ENCODE results near the gene DGKK.

DGKK gene

GRCh38 chrX:50470103-50471031, at the start of gene DGKK:
DGKK (minus strand) TSS chrX:50470825; CDS start chrX:50470678, 147 bp downstream.
- peak; percentile 2 for DNase-seq

DNA sequence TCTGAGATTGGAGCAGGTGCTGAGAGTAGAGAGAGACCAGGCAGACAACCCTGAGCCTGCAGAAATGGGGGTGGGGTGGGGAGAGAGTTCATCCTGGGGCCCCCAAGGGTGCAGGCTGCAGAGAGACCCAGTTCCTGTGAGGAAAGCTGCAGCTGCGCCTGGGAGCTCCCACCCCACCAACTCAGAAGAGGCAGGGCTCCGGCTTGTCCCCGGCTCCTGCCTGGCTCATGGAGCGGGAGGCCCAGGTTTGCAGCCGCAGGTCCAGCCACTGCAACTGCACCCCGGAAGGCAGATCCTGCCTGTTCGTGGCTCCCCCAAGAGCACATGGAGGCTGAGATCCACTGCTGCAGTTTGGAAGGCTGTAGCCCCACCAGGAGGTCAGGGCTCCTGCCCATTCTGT, 44.2 kb upstream of the DGKK start:
- DNase-seq: no peak

- DNase-seq: no peak
Measured at GRCh38 chrX:50497114-50497513, 26.5 kb upstream of the DGKK start.

GRCh38 chrX:50495616-50496015, 25.0 kb upstream of the DGKK start:
- DNase-seq: no peak

GRCh38 chrX:50492720-50493119, 22.1 kb upstream of the DGKK start:
- no peak for DNase-seq

DNA sequence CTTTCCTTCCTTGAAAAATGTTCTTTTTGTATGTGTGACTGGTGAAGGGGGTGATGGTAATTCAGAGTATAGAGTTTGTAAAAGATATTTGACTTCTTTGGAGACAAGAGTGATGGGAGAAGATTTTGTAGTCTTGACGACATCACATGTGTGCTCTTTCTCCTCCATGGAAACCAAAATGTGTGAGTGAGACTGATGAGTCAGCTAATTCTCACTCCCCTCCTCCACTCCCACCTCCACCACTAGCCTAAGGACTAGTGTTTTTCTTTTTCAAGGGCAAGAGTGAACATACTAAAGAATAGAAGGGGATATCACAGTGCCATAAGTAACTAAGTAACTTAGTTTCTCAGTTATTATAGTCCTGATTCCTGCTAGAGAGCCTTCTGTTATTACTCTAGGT, 14.0 kb upstream of the DGKK start:
- DNase-seq: no peak

GRCh38 chrX:50483283-50483682, 12.7 kb upstream of the DGKK start:
- no peak for DNase-seq

DNA sequence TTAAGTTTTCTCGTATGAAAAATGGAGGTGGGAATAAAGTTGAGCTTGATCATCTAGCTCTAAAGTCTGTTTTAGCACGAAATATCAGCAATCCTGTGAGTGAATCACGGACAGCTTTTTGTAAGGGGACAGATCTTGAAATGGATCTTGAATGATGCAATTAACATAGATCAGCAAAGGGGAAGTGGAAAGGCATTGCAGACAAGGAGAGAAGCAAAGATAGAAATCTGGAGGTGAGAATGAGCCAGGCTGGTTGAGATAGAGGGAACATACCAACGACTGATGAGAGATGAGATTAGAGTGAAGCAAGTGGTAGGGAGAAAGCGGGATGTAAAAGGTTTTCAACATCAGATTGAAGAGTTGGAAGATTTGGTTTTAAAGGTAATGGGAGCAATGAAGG, 4.6 kb upstream of the DGKK start:
- DNase-seq: no peak

- peak; percentile 1 for DNase-seq
Measured at GRCh38 chrX:50471390-50471789, 765 bp upstream of the DGKK start.

DNA sequence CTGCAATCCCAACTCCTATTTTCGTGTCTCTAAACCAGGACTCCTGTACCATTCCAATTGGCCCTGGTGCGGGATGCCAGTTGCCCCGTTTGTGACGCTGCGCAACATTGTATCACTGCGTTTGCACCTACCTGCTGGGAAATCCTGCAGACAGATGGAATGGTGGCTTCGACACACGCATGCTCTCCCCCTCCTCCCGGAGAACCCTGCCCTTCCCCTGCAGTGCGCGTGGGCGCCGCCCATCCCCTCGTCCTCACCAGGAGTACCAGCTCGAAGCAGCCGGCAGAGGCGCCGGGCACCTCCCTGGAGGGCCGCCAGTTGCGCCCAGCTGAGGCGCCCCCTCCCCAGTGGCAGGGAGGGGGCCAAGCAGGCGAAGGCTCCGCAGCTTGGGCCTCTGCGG, 1.4 kb downstream of the DGKK start:
- DNase-seq: no peak

GRCh38 chrX:50459615-50460014, 11.0 kb downstream of the DGKK start:
- no peak for DNase-seq

DNA sequence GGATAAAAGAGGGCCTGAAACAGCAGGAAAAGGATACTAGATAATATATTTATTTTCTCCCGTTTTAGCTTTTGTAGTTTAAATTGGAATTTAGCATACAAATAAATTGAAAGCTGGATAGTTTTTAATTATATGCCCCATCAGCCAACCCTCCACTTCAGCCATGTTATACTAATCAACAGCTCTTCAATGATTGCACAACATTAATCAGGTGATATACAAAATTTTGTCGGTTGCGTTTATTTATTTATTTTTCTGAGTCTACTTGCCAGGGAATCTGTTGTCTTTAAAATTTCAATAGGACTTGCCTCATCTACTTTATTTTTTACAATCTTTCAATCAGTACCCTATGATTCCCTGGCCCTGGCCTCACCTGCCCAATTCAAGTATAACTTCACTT, 12.1 kb downstream of the DGKK start:
- no peak for DNase-seq

GRCh38 chrX:50456712-50457484, 13.7 kb downstream of the DGKK start:
- DNase-seq: no peak

GRCh38 chrX:50452782-50453181, 17.8 kb downstream of the DGKK start:
- DNase-seq: no peak

DNA sequence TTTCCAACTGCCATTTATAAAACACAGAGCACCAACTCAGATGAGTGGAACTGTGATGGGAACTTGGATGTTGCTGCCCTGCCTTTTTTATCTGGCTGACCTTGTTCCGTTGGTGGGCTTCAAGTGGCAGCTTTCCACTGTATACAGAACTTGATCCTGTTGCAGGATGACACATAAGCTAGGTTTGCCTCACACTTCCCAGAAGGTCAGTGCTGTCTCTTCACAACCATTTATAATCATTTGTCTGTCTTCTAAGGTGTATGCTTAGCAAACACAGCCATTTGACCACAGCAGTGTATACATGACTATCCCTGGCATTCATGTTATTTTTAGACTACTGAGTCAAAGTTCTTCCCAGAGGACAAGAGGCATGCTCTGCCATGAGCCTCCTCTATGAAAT, 20.3 kb downstream of the DGKK start:
- DNase-seq: no peak

GRCh38 chrX:50448565-50448964, 22.1 kb downstream of the DGKK start:
- peak; percentile 5 for DNase-seq

DNA sequence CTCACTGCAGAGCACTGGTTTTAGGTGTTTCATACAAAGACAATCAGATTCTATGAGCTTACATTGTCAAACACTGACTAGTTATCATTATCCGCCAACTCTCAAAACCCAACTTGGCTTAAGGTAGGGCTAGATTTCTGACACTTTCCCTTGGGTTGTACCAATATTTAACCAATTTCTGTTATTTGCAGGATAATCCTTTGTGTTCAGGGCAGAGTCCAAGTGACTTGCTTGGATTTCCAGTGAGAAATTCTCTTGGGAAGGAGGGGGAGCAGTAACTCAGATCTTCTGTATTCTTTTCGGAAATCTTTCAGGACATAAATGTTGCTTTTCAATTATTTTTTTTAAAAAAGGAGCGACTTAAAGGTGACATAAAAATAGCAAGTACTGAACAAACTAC, 23.1 kb downstream of the DGKK start:
- no peak for DNase-seq

GRCh38 chrX:50442426-50443116, 28.1 kb downstream of the DGKK start:
- no peak for DNase-seq

DNA sequence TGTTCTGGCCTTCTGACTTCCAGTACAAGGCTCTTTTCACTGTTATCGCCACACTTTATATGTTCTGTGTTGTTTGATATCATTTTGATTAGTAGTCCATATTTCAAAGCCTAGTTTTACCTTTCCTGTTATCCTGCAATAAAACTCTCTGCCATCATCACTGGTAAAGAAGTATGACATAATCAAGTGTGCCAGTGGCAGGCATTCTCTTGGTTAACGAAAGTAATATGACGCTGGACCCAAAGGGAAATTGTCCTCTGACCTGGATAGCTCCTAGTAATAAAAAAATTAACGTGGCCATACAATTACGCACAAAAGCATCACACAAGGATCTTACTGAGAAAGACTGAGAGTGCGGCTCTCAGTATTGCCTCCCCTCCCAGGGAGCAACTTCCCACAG, 33.8 kb downstream of the DGKK start:
- DNase-seq: no peak

DNA sequence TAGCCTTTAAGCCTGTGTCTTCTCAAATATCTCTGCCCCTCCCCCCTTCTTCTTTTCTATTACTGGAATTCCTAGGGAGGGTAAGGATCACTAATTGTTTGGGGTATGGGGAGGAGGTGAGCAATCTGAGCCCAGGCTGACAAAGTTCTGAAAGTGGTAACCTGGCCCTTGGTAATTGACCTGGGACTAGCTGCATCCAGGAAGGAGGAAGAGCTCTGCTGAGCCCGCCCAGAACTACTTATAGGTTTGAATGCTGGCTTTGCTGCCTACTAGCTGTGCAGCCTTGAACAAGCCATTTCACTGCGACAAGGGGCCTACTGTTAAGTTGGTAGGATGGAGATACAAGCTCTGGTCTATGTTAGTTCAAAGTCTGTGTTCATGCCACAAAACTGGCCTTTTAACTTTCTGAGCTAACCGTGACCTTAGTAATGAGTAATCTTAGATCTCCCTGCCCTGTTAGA, 37.8 kb downstream of the DGKK start:
- DNase-seq: no peak

- no peak for DNase-seq
Measured at GRCh38 chrX:50431623-50432022, 39.0 kb downstream of the DGKK start.

- DNase-seq: no peak
Measured at GRCh38 chrX:50430917-50431575, 39.6 kb downstream of the DGKK start.

GRCh38 chrX:50428174-50428573, 42.5 kb downstream of the DGKK start:
- DNase-seq: no peak

All from stimulated activated CD4-positive, alpha-beta T cell treated with anti-CD3 and anti-CD28 coated beads, Interleukin-15, amount 100 ng/mL, for 24 hours (primary cell).